HG02884 (cell line): ENCODE results near the gene ALK.
"Not testable (repeated sequence)": the region's sequence is repeated elsewhere in the genome, so short reads cannot be mapped to it uniquely, and the experiment has no call there.

Experiments
- ATAC-seq: cut with Tn5 transposase; IDR thresholded peaks from one replicate; pipeline ENCODE4 v1.9.1; 2021; ENCODE audit warnings: mild to moderate bottlenecking, moderate library complexity; ENCODE audit not compliant: unreplicated experiment

The ALK gene

DNA sequence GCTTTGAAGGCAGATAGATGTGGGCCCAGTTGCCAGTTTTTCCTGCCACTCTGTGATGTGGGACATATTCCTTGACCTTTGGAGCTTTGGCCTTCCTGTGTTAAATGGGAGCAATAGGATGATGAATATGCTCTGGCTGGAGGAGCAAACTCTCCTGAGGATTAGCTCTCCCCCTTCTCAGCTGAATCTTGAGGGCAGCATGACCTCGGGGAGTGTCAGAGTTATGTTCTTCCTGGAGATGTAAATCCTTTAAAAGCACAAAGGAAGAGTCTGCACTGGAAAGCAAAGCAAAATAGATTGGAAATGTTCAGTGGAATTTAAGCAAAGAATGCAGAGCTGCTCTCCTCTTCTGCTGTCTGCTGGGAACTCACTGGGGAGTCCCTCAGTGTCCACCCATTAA lies 160.1 kb downstream of the ALK start:
- no peak for ATAC-seq

DNA sequence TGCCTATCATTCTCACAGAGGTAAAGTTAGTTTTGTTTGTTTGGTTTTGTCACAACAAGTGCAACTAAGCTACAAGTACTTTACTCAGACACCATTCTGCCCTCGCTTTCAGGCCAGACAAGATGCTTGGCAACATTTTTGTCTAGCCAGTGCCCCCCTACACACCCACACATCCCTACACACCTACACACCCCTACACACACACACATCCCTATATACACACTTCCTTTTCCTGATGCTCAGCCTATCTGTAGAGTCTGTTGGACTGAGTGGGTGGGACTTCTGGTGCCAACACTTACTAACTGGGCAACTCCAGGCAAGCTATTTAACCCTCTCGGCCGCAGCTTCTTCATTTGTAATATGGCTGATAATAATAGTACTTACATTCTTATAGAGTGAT lies 161.4 kb downstream of the ALK start:
- no peak for ATAC-seq

DNA sequence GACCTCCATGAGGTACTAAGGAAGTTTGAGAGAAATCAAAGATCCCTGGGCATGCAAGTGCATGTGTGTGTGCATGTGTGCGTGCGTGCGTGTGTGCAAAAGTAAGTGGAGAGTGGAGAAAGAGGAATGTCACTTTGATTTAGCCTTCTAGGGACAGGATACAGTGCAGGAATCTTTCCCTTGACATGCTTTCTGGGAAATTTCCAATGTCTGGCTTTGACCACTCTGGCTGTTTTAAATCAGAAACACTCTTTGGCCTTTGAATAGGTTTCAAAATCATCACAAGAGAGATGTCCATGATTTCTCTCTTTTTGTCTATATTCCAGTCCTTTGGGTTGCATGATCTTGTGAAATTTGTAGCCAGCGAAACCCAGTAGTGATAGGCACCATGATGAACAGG lies 162.0 kb downstream of the ALK start:
- ATAC-seq: no peak

DNA sequence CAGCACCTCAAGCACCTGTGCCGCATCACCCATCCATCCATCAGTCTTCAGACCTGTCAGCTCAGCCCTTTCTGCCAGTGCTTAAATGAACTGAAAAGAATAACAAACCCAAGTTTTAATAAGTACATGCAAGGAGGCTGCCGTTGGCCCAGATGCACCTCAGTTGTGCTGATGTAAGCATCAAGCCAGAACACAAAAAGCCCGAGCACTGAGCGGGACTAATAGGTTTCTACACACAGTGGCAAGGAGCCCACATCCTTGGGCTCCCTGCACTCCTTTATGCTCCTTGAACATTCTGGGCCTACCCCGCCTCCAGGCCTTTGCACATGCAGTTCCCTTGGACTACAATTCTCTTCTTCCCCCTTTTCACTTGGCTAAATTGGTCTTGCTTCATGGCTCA lies 165.6 kb downstream of the ALK start:
- ATAC-seq: no peak

DNA sequence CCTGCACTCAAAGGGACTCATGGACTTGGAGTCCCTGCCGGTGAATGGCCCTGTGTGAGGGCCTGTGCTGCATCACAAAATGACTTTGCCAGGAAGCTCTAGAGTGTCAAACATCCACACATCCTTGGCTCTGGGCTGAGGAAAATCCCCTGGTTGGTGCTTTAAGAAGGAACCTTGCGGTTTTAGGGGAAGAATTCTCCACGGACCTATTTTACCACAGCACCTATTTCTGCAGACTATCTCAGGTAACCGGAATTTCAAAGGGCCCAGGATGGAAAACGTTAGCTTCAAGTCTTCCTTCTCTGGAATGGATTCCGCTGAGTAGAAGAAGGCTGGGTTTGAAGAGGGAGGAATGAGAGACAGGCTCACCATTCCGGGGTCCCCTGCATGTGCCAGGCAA lies 166.2 kb downstream of the ALK start:
- ATAC-seq: no peak

DNA sequence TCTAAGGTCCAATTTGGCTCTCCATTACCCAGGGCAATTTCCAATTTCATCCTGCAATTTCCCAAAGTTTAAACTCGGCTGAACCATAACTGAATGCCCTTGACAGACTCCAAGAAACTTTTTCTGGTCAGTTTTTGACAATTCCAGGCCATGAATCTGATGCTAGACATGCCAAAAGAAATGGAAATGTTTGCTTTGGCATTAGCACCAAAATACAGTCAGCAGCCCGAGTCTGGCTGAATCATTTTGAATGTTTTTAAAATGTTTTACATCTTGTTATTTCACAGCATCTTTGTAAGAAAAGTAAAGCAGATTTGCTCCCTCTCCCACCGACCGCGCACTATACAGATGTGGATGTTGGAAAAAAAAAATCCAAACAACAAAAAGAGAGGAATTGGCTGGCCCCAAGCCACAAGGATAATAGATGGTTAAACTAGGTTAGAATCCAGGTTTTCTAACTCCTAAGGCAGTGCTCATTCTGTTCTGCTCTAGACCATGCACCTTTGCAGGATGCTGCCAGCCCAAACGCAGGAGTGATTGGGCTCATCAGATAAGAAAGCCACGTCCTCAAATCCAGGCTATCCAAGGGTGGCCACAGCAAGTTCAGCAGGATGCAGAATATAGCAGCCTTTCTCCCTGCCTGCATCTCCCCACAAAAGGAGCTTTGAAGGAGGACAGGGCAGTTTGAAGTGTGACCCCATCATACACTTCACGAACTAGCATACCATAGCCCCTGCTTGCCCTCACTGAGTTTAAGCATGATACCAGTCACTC lies 167.5 kb downstream of the ALK start:
- no peak for ATAC-seq

DNA sequence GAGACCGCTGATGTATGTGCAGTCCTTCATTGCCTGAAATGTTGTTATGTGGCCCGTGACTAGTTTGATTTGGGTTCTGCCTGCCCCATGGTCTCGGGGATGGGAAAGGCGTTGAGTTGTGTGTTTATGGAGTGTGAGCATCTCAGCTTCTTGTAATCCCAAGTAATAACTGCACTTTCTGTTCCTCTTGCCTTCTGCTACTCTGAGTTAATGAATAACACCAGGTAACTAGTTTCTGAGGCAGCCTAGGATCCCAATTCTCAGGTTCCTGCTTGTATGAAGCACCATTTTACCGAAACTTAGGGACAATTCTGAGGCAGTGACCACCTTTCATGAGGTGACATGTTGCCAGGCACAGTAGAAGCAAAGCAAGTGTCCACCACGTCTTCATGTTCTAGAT lies 170.0 kb downstream of the ALK start:
- ATAC-seq: no peak

DNA sequence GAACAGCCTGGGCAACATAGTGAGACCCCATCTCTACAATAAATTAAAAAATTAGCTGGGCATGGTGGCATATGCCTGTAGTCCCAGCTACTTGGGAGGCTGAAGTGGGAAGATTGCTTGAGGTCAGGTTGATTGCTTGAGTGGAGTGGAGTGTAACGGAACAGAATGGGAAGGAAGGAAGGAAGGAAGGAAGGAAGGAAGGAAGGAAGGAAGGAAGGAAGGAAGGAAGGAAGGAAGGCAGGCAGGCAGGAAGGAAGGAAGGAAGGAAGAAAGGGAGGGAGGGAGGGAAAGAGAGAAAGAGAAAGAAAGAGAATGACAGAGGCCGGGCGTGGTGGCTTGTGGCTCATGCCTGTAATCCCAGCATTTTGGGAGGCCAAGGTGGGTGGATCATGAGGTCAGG lies 170.9 kb downstream of the ALK start:
- not testable (repeated sequence) for ATAC-seq

DNA sequence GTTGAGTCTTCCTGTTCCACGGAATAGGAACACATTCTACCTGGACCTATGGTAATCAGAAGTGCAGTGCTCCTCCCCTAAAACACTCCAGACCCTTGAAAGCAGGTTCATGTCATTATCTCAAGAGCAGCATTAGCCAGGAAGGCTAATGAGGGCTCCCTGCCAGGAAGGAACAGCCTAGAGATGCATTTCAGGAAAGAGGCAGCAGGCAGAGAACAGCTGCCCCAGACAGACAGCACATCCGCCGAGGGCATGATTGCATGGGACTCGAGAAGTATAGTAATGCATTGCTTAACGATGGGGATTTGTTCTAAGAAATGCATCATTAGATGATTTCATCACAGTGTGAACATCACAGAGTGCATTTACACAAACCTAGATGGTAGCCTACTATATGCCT lies 171.5 kb downstream of the ALK start:
- no peak for ATAC-seq

DNA sequence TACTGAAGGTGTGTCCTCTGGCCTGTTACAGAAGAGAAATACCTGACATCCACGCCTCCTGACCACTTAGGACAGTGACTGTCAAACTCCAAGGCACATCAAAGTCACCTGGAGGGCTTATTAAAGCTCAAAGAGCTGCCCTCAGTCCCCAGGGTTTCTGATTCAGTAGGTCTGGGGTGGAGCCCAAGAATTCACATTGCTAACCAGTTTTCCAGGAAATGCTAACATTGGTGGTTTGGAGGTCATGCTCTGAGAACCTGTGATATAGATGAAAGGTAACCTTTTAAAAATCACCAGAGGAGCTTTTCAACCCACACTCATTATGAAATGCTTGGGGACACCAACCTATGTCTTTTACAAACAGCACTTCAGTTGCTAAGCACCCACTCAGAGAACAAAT lies 172.3 kb downstream of the ALK start:
- ATAC-seq: no peak

DNA sequence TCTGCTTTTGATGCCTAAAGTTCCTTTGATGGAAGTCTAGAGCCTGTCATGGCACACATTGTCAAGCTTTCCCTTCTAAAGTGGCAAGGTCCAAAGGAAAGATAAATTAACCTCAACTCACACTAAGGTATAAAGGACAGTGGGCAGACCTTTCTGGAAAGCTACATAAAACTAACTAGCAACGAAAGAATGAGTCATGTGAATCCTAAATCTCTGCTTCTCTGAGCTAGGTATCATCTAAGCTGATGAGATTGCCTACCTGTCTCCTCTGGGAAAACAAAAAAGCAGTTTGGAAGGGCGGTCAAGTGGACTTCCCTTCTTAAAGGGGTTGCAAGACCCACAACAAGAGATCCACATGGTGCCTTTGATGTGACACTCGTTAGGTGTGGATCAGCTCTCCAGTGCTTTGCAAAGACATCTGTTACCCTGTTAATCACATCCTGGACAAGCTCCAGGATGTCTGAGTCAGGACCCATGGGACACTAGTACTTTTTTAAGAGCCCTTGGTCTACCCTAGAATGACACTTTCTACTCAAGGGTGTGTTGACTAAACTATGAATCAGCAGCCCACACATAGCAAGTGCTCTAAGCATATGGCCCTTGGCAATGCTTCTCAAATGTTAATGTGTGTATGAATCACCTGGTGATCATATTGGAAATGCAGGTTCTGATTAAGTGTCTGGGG lies 173.5 kb downstream of the ALK start:
- no peak for ATAC-seq

DNA sequence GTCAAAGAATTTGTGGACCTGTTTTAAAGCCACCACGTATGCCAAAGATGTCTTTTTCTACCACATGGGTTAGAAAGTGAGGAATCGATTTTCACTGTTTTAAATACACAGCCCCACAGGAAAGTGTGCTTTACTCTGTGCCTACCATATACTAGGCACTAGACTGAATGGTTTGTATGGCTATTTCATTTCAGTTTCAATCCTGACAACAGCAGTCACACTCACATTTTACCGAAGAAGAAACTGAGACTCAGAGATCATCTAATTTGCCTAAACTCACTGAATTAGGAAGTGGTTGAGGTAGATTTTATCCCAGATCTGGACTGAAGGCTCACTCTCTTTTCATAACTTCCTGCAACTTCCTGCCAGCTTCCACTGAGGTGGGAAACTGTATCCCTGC lies 176.4 kb downstream of the ALK start:
- ATAC-seq: peak; percentile 67

DNA sequence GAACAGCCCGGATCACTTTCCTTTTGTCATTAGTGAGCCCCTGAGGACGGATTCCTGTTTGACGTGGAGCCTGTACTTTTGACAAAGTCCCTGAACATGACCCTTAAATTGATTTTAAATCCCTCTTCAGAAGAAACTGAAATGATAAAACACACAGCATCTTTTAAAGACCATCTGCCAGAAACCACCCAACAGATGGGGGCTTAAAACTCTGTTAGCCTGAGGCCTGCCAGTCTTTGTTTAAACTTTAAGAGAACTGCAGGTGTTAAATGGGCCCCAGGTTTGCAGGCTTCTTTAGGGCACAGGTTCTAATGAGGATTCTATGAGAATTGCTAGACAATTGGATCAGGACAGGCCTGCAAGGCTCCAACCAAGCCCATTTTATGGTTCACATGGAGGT lies 177.9 kb downstream of the ALK start:
- ATAC-seq: no peak

DNA sequence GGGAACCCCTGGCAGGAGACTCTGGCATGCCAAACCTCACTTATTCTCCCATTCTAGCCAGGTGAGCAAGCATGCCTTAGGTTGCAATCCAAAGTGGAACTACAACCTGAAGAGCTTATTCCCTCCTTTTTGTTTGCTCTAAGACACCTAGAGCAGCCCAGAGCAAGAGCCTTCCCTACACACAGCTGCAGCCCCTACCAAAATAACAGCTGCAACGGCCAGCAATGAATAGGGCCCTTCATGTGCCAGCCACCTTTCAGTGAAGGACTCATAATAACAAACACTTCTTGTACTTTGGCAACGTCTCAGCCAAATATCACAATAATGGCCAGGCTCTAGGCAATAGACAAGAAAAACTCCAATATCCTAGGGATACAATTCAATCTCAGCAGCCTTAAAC lies 178.7 kb downstream of the ALK start:
- ATAC-seq: no peak

DNA sequence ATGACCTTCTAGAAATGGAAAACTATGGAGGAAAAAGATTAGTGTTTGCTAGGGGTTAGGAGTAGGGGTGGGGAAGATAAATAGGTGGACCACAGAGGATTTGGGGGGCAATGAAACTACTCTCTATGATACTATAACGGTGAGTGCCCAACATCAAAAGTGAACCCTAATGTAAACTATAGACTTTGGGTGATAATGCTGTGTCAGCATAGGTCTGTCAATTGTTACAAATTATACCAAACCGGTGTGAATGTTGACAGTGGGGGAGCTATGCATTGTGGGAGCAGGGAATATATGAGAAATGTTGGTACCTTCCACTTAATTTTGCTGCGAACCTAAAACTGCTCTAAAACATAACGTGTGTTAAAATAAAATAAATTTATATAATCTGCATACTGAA lies 180.3 kb downstream of the ALK start:
- ATAC-seq: no peak

DNA sequence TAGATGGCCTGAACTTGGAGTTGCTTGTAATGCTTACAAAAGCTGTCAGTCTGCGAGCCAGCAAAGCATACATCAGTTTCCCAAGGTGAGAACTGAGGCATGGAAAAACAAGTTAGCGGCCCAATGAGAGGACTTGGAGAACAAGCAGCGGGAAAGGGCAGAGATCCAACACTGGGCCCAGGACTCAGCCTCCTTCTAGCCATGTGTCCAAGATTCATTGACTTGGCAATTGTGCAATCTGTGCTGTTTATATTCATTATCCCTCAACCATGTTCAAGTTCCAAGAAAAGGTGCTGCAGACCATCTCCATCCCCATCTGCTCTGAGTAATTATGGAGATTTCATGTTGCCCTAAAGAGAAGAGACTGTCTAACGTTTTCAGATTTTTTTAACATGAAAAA lies 187.4 kb downstream of the ALK start:
- ATAC-seq: no peak

DNA sequence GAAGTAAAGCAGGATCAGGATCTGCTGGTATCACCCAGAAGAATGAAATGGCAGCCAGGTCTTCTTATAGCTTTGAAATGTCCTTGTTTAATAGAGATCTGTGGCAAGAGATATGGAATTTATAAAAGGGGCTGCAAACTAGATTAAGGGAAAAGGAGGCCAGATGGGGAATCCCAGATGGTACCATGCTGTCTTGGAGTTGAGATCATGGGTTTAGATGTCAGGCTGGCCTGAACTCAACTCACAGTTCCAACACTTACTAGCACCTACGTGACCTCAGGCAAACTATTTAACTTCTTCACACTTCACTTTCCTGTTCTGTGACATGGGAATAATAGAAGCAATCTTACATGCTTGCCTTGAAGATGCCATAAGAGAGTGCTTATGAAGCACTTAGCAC lies 188.2 kb downstream of the ALK start:
- ATAC-seq: no peak

DNA sequence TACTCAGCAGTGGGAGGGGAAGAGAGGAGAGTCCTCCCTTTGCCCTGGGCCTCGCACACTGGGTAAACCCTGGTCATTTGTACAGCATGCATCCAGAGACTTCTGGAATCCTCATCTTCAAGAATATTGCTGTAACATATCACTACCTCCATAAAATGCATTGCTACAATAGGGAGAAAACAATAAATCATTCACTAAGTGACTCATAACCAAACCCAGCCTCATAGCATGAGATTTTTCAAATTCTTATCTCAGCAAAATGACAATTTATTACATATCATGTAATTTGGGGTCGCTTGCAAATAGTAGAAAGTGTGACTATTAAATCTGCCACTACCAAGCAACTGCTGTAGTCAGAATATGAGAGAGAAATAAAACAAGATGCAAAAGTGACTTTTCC lies 189.4 kb downstream of the ALK start:
- ATAC-seq: no peak

DNA sequence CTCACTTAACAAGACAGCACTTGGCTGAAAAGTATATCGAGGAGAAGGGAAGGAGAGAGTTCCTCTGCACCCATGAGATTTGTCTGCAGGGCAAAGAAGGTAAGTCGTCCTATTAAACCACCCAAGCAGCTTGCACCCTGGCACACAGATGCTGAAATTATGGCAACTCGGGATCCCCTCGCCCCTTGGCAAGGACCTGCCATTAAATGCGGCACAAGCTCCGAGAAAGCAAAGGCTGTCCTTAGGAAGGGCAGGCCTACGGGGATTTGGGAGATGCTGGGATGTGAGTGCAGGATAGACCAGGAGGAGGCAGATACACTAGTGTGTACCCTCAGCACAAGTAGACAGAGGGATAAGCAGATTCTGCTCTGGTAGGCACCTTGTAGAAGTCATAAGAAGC lies 191.5 kb downstream of the ALK start:
- ATAC-seq: no peak

DNA sequence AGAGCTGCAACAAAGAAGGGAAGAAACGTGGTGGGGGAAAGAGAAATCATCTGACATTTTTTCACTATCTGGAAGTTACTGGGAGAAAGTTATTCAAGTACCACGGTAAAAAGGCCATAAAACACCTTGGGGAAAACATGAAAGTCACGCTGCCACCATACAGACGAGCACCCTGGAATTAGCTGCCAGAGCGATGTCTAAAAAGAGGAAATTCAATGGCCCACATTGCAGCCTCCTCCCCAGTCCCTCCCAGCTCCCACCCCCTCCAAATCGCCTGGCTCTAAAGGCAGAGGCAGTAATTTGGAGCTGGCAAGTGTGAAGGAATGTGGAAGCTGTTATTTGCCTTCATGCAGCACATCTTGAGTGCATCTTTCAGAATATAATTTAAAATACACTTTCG lies 192.0 kb downstream of the ALK start:
- no peak for ATAC-seq

DNA sequence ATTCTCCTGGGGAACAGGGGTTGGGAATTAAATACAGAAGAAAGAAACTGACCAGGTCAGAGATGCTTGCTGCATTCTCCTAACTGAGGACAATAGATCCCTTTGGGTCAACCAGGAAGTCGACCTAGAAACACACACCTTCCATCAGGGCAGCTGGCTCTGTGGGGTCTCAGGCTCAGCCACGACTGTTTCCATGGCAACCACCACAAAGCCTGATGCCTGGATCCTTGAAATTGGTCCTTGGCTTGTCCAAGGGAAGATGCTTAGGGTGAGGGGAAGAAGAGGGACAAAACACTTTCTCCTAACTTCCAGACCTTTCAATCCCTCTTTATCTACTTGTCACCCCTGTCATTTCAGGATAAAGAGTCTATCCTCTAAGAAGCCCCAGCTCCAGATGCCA lies 194.4 kb downstream of the ALK start:
- ATAC-seq: no peak

DNA sequence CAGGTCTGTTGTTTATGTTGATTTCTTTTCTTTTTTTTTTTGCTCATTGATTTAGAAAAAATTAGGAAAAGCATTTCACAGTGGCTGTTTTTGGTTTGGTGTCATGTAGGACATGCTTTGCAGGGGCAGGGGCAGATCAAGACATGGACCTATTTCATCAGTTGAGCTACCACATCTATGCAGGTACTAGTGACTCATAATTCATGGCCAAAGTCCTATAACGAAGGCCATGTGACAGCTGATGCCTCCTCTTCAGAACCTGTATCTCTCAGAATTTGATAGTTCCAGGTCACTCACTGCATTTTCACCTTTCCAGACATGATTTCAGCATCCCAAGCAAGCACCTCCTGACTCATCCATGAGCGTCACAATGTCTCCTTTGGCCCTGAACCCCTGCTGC lies 195.8 kb downstream of the ALK start:
- no peak for ATAC-seq

DNA sequence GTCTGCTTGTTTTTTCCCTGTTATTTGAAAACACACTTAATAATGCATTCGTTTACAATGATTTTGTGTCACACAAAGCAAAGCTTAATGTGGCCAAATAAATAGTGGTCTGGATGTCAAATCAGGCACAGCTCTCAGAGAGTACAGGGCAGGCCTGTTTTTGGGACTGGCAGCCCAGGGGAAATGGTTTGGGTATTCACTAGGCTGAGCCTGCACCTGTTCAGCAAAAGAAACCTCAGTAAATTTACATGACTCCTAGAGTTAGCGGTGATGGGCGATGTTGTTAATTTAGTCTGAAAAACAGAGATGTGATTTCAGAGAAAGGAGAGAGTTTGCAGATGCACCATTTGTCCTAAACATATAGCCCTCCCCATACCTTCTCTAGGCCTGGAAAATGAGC lies 197.1 kb downstream of the ALK start:
- ATAC-seq: no peak
